ENCODE measurements around the gene SLC1A5.

DNA sequence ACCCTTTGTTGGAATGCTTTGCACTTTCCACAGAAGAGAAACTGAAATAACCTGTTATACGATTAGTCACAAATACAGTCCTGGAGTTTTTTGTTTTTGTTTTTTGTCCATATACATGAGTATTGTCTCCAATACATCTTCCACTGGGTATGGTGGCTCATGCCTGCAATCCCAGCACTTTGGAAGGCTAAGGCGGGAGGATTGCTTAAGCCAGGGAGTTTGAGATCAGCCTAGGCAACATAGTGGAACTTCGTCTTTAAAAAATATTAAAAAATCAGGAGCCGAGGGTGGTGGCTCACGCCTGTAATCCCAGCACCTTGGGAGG, 37.3 kb upstream of the SLC1A5 start:
- TF ChIP-seq FOS (IDR thresholded peaks at IDR 0.05; ENCODE audit: borderline replicate concordance, insufficient read depth, low read length), result no peak
- TF ChIP-seq, protein P1, sequence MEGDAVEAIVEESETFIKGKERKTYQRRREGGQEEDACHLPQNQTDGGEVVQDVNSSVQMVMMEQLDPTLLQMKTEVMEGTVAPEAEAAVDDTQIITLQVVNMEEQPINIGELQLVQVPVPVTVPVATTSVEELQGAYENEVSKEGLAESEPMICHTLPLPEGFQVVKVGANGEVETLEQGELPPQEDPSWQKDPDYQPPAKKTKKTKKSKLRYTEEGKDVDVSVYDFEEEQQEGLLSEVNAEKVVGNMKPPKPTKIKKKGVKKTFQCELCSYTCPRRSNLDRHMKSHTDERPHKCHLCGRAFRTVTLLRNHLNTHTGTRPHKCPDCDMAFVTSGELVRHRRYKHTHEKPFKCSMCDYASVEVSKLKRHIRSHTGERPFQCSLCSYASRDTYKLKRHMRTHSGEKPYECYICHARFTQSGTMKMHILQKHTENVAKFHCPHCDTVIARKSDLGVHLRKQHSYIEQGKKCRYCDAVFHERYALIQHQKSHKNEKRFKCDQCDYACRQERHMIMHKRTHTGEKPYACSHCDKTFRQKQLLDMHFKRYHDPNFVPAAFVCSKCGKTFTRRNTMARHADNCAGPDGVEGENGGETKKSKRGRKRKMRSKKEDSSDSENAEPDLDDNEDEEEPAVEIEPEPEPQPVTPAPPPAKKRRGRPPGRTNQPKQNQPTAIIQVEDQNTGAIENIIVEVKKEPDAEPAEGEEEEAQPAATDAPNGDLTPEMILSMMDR (IDR thresholded peaks at IDR 0.05; ENCODE audit: extremely low read depth in 1 of 2, insufficient read depth in 1 of 2, low read depth in 1 of 2, low read length in 2 of 2), result no peak
- TF ChIP-seq POLR2A (IDR thresholded peaks at IDR 0.05; ENCODE audit: low read depth, low read length), result no peak
- no peak for TF ChIP-seq POLR2AphosphoS5 (IDR thresholded peaks at IDR 0.05; ENCODE audit: insufficient read depth, low read depth, low read length)
- no peak for TF ChIP-seq EZH2 (IDR thresholded peaks at IDR 0.05; ENCODE audit: borderline replicate concordance, low read depth, low read length, severe bottlenecking)

All from endothelial cell of umbilical vein (primary cell).